ENCODE measurements around the gene EEFSEC.

GRCh38 chr3:128445357-128445756 is 292.1 kb downstream of the EEFSEC start:
- TF ChIP-seq, protein P1, sequence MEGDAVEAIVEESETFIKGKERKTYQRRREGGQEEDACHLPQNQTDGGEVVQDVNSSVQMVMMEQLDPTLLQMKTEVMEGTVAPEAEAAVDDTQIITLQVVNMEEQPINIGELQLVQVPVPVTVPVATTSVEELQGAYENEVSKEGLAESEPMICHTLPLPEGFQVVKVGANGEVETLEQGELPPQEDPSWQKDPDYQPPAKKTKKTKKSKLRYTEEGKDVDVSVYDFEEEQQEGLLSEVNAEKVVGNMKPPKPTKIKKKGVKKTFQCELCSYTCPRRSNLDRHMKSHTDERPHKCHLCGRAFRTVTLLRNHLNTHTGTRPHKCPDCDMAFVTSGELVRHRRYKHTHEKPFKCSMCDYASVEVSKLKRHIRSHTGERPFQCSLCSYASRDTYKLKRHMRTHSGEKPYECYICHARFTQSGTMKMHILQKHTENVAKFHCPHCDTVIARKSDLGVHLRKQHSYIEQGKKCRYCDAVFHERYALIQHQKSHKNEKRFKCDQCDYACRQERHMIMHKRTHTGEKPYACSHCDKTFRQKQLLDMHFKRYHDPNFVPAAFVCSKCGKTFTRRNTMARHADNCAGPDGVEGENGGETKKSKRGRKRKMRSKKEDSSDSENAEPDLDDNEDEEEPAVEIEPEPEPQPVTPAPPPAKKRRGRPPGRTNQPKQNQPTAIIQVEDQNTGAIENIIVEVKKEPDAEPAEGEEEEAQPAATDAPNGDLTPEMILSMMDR (IDR thresholded peaks at IDR 0.05): no peak
- TF ChIP-seq POLR2A (IDR thresholded peaks at IDR 0.05): no peak

Data from adrenal gland (tissue), 5 donors.